Psoas muscle (tissue), 8 donors: ENCODE results near the gene OSBPL5. TPM values are rescaled to one million over a fixed set of nuclear protein-coding genes. Genes with fewer than 3 reads are reported as not detected.

Experiments
- ATAC-seq, 4 donors: fragments of 200-7000 bp; cut with Tn5 transposase; one replicate each; pipeline ENCODE4 v1.9.1; 2020; ENCODE audit warnings: moderate library complexity in 3 of 4, mild to moderate bottlenecking in 2 of 4
- DNase-seq, 2 donors: peaks; one replicate each; pipeline ENCODE4 v3.0.0-alpha.2; 2020
- H3K27ac ChIP-seq: fragments of 200-600 bp; one replicate; pipeline ENCODE4 v1.8.0; 2022
- H3K27me3 ChIP-seq, 3 donors: fragments of 200-600 bp in 1 of 3; one replicate each; pipeline versions ENCODE4 v1.6.1 to v1.8.0; 2013 to 2022; ENCODE audit warnings: low read length in 2 of 3, mild to moderate bottlenecking in 2 of 3, moderate library complexity in 1 of 3; ENCODE audit not compliant: insufficient read depth in 3 of 3
- H3K36me3 ChIP-seq, 2 donors: fragments of 200-600 bp in 1 of 2; one replicate each; pipeline versions ENCODE4 v1.6.1 to v1.8.0; 2013 to 2022; ENCODE audit warnings: low read depth in 1 of 2, mild to moderate bottlenecking in 1 of 2, moderate library complexity in 1 of 2; ENCODE audit not compliant: insufficient read depth in 1 of 2
- H3K4me1 ChIP-seq: fragments of 200-600 bp; one replicate; pipeline ENCODE4 v1.8.0; 2022
- H3K4me3 ChIP-seq: fragments of 200-600 bp; one replicate; pipeline ENCODE4 v1.8.0; 2022; ENCODE audit warnings: mild to moderate bottlenecking
- H3K9me3 ChIP-seq: fragments of 200-600 bp; one replicate; pipeline ENCODE4 v1.8.0; 2022
- CTCF ChIP-seq: fragments of 200-600 bp; IDR thresholded peaks from one replicate; pipeline ENCODE4 v1.8.0; 2022; ENCODE audit warnings: antibody characterized with exemption
- WGBS, 3 donors: extraction: QIAGEN DNeasy Blood & Tissue Kit; methylation state at CpG; one replicate each; pipeline versions ENCODE4 v1.1.6 to v1.1.7; 2013; 5-methylcytosine and 5-hydroxymethylcytosine counted together
- intact Hi-C, 2 donors: fragments of 100-400 bp; cut with DNase I; formaldehyde crosslinking; loops; one replicate each; pipeline versions ENCODE4 v1.11.0 to v1.14.2; 2022
- polyA plus RNA-seq, 3 donors: library from polyadenylated mRNA; stranded (reverse); fragments of 200-250 nt; gene quantifications; one replicate each; pipeline ENCODE4 v1.2.3, GENCODE V29; 2013
- total RNA-seq, 4 donors: library from RNA; stranded (reverse); fragmentation: NEBNext Ultra II Directional in 2 of 4; extraction: Animal tissue kit (Norgen Biotek cat#: 25700) in 2 of 4; gene quantifications; one replicate each; pipeline versions ENCODE4 v1.2.1 to v1.2.4, GENCODE V29; 2021 to 2023
- donor health status: healthy with polysubstance abuse.
- donor health status: DM: no; HTN: no; CAD: no; lungs with moderate emphysema.
- donor health status: Bipolar disorder and iron deficiency.
- donor health status: healthy.
- donor health status: DM: yes; HTN: yes; CAD: no.
- donor health status: DM: no; HTN: no; CAD: no.
- donor health status: DM: no; HTN: no; CAD: no.
- donor health status: DM: yes; HTN: yes; CAD: no.

OSBPL5 gene
- total and polyA plus RNA-seq, 7 donors = 3.4 to 12.4 (median 6.9) TPM

- WGBS, 3 donors = 88 to 90% (median 88%) methylated on average over 20 of the region's 20 CpGs
- Histone ChIP-seq H3K4me3 (no peak overlapping the region), H3K9me3 (no peaks in the 10 kb centered on the region), H3K27ac (no peak overlapping the region), H3K36me3 (peaks cover 0 to 56% of the 10 kb centered on the region in 2 donors), H3K27me3 (no peaks in the 10 kb centered on the region), H3K4me1 (no peaks in the 10 kb centered on the region)
- no peak for DNase-seq
- no peak for ATAC-seq
- TF ChIP-seq CTCF = no peak
- intact Hi-C loops = no loop called here
Observed at GRCh38 chr11:3101921-3102640, 63.0 kb downstream of the OSBPL5 start.

GRCh38 chr11:3099178-3099577 is 65.9 kb downstream of the OSBPL5 start:
- no peak overlapping the region for H3K4me3 ChIP-seq
- no peaks in the 10 kb centered on the region for H3K4me1 ChIP-seq
- 86 to 90% (median 88%) methylated on average over 3 of the region's 3 CpGs for WGBS, 3 donors
- no peak overlapping the region for H3K27ac ChIP-seq
- no peak for TF ChIP-seq CTCF
- ATAC-seq (no peak), DNase-seq (no peak)
- peaks cover 0 to 45% of the 10 kb centered on the region in 2 donors for H3K36me3 ChIP-seq
- no peaks in the 10 kb centered on the region for H3K9me3 ChIP-seq
- intact Hi-C loops = no loop called here
- H3K27me3 ChIP-seq = no peaks in the 10 kb centered on the region

- H3K9me3 ChIP-seq = no peaks in the 10 kb centered on the region
- DNase-seq = no peak
- H3K4me3 ChIP-seq = no peak overlapping the region
- no peak for ATAC-seq
- H3K36me3 ChIP-seq = peaks cover 0 to 40% of the 10 kb centered on the region in 2 donors
- intact Hi-C loops = no loop called here
- H3K27me3 ChIP-seq = no peaks in the 10 kb centered on the region
- 85 to 87% (median 86%) methylated on average over 10 of the region's 10 CpGs for WGBS, 3 donors
- H3K27ac ChIP-seq = no peak overlapping the region
- no peaks in the 10 kb centered on the region for H3K4me1 ChIP-seq
- no peak for TF ChIP-seq CTCF
Observed at GRCh38 chr11:3096909-3097530, 68.1 kb downstream of the OSBPL5 start.

- intact Hi-C loops = no loop called here
- WGBS, 3 donors = 44 to 52% (median 49%) methylated on average over 15 of the region's 15 CpGs
- H3K4me1 ChIP-seq = peaks cover 6% of the 10 kb centered on the region
- ATAC-seq = no peak
- peak in 1 of 2 donors; percentile 39 for DNase-seq
- no peak overlapping the region for H3K4me3 ChIP-seq
- H3K27me3 ChIP-seq = no peaks in the 10 kb centered on the region
- H3K9me3 ChIP-seq = no peaks in the 10 kb centered on the region
- peak overlapping the region; percentile 13 for H3K27ac ChIP-seq
- no peak for TF ChIP-seq CTCF
- H3K36me3 ChIP-seq = peaks cover 0 to 36% of the 10 kb centered on the region in 2 donors
Observed at GRCh38 chr11:3095712-3096361, 69.3 kb downstream of the OSBPL5 start.
